ENCODE measurements around the gene EIPR1.

DNA sequence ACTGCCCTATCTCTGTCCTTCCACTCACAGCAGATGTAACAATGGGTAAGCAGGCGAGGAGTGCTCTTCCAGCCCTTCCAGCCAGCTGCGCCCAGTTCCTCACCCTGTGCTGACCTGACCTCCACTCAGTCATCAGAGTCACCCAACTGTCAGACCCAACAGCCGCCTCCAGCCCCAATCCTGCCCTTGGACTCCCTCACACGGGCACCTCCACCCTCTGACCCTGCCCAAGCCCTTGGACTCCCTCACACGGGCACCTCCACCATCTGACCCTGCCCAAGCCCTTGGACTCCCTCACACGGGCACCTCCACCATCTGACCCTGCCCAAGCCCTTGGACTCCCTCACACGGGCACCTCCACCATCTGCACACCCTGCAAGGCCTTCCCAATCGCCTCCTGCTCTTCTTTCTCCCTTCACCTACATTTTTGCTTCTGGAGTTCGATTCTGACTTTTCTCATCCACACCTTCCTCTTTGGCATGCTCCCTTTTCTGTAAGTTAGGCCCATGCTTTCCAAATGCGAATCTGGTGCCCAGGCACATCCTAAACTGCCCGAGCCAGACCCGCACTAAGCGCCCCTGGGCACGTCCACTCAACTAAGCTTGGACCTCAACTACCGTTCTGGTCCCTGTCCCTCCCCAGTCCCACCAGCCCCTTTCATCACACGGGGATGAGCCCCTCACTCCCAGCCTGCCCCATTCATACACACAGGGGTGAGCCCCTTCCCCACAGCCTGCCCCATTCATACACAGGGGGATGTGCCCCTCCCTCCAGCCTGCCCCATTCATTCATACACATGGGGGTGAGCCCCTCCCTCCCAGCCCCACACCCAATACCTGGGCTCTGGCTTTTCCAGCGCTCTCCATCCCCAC lies 15.9 kb downstream of the EIPR1 start:
- TF ChIP-seq, protein P1, sequence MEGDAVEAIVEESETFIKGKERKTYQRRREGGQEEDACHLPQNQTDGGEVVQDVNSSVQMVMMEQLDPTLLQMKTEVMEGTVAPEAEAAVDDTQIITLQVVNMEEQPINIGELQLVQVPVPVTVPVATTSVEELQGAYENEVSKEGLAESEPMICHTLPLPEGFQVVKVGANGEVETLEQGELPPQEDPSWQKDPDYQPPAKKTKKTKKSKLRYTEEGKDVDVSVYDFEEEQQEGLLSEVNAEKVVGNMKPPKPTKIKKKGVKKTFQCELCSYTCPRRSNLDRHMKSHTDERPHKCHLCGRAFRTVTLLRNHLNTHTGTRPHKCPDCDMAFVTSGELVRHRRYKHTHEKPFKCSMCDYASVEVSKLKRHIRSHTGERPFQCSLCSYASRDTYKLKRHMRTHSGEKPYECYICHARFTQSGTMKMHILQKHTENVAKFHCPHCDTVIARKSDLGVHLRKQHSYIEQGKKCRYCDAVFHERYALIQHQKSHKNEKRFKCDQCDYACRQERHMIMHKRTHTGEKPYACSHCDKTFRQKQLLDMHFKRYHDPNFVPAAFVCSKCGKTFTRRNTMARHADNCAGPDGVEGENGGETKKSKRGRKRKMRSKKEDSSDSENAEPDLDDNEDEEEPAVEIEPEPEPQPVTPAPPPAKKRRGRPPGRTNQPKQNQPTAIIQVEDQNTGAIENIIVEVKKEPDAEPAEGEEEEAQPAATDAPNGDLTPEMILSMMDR (IDR thresholded peaks at IDR 0.05) = no peak
- TF ChIP-seq POLR2A (IDR thresholded peaks at IDR 0.05) = no peak
- no peak for TF ChIP-seq EP300 (IDR thresholded peaks at IDR 0.05)
